ENCODE data around the gene CARD10. TPM values are rescaled to one million over a fixed set of nuclear protein-coding genes. Genes with fewer than 3 reads are reported as not detected.

Gene CARD10
- total RNA-seq, 1 experiment from 2014 or later, result 17.7 TPM

DNA sequence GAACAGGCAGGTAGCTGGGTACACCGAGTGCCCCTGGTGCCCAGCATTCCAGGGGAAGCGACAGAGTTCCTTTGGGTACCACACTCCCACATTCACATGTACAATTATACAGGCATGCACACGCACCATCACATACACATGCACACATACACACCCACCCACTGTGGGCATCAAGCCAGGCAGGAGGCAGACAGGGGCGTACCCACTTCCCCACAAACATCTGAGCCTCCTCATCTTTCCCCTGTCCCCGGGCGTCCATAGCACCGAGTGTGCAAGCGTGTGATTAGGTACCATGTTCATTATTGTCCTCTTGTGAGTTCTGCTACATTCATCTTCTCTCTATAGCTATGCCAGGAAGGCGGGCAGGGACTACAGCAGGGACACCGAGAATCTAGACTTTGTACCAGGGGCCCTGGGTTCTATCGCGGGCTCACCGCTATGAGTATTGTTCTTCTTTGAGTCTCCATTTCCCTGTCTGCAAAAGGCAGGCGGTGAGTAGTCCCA lies 2.1 kb upstream of the CARD10 start:
- H4K20me1 ChIP-seq (ENCODE audit: control insufficient read depth, insufficient read depth, insufficient read length), result no peaks in the 10 kb centered on the region
- no peak overlapping the region for H3K27ac Mint-ChIP-seq
- H3K18ac ChIP-seq (ENCODE audit: insufficient read length, low read depth, low read length), result no peak overlapping the region
- no peaks in the 10 kb centered on the region for H3K79me2 ChIP-seq (ENCODE audit: insufficient read depth, low read length)
- no peak overlapping the region for H2BK15ac ChIP-seq (ENCODE audit: low read depth, low read length)
- H3K4me2 ChIP-seq (ENCODE audit: insufficient read depth, insufficient read length, low read length), result no peak overlapping the region
- no peak overlapping the region for H4K91ac ChIP-seq (ENCODE audit: insufficient read length, low read depth, low read length)
- no peak overlapping the region for H3K14ac ChIP-seq (ENCODE audit: insufficient read depth, low read length)
- peaks cover 4% of the 10 kb centered on the region for H3K23me2 ChIP-seq (ENCODE audit: insufficient read length, low read depth, low read length, poor library complexity, severe bottlenecking)
- no peak overlapping the region for H2BK12ac ChIP-seq (ENCODE audit: insufficient read length, low read depth, low read length)
- H2BK5ac ChIP-seq (ENCODE audit: insufficient read length, low read length), result no peak overlapping the region
- no peak overlapping the region for H4K8ac ChIP-seq (replicated peaks; ENCODE audit: insufficient read length, low read depth, low read length)
- H3K56ac ChIP-seq (ENCODE audit: insufficient read length, low read depth, low read length), result no peak overlapping the region
- no peaks in the 10 kb centered on the region; the same call in 1 of the 2 replicates for H3K4me1 ChIP-seq (ENCODE audit: insufficient read depth, low read length)
- WGBS (ENCODE audit: extremely low coverage, insufficient read length, low lambda C conversion rate), result no CpG with 5 or more reads among the region's 14 CpGs
- H3K36me3 Mint-ChIP-seq (ENCODE audit: insufficient read depth in 1 of 3, low read depth in 3 of 3), result peaks cover 0 to 4% (median 2%) of the 10 kb centered on the region in 3 experiments; a peak in 4 of 7 replicates
- no peak overlapping the region for H3K4ac ChIP-seq (ENCODE audit: low read depth, low read length)
- TF ChIP-seq, protein P1, sequence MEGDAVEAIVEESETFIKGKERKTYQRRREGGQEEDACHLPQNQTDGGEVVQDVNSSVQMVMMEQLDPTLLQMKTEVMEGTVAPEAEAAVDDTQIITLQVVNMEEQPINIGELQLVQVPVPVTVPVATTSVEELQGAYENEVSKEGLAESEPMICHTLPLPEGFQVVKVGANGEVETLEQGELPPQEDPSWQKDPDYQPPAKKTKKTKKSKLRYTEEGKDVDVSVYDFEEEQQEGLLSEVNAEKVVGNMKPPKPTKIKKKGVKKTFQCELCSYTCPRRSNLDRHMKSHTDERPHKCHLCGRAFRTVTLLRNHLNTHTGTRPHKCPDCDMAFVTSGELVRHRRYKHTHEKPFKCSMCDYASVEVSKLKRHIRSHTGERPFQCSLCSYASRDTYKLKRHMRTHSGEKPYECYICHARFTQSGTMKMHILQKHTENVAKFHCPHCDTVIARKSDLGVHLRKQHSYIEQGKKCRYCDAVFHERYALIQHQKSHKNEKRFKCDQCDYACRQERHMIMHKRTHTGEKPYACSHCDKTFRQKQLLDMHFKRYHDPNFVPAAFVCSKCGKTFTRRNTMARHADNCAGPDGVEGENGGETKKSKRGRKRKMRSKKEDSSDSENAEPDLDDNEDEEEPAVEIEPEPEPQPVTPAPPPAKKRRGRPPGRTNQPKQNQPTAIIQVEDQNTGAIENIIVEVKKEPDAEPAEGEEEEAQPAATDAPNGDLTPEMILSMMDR (conservative IDR thresholded peaks at IDR 0.05), result no peak
- H3K27ac ChIP-seq (ENCODE audit: insufficient read length, low read depth, low read length), result no peak overlapping the region
- no peak for DNase-seq
- no peak overlapping the region for H3K23ac ChIP-seq (ENCODE audit: insufficient read length, low read depth, low read length)
- no peak overlapping the region for H4K5ac ChIP-seq (ENCODE audit: insufficient read length, low read depth, low read length)
- no peak overlapping the region for H2BK20ac ChIP-seq (ENCODE audit: low read depth, low read length, poor library complexity, severe bottlenecking)
- no peak overlapping the region for H3K9ac ChIP-seq (ENCODE audit: extremely low read depth, insufficient read length, low read length)
- no peaks in the 10 kb centered on the region for H3K79me1 ChIP-seq (ENCODE audit: insufficient read depth, low read depth, low read length, poor library complexity, severe bottlenecking)
- H2AFZ ChIP-seq (ENCODE audit: low read length), result no peak overlapping the region
- no peaks in the 10 kb centered on the region; the same call in 1 of the 2 replicates for H3K27me3 ChIP-seq (ENCODE audit: insufficient read depth, low read length)
- H3K4me3 Mint-ChIP-seq, result peak overlapping the region in 1 of 2 experiments; percentile 43; a peak in 1 of 5 replicates
- no peak overlapping the region for H2BK120ac ChIP-seq (ENCODE audit: low read depth, low read length, poor library complexity, severe bottlenecking)
- no peak overlapping the region for H3T11ph ChIP-seq (ENCODE audit: low read length)
- peaks cover 44% of the 10 kb centered on the region for H3K27me3 Mint-ChIP-seq (ENCODE audit: low read depth)
- H3K9me3 Mint-ChIP-seq, result peaks cover 0 to 1% of the 10 kb centered on the region in 2 experiments; a peak in 1 of 5 replicates
- peaks cover 10 to 16% of the 10 kb centered on the region in 2 experiments for H3K4me1 Mint-ChIP-seq
- no peaks in the 10 kb centered on the region for H3K9me3 ChIP-seq (ENCODE audit: control insufficient read depth, low read depth, low read length)
- no peak overlapping the region for H2AK5ac ChIP-seq (ENCODE audit: insufficient read length, low read length)
